Natural killer cell (primary cell): ENCODE measurements around the gene ACTRT2. TPM values are rescaled to one million over a fixed set of nuclear protein-coding genes. Genes with fewer than 3 reads are reported as not detected.

Experiments
- ATAC-seq, 3 donors: fragments of 150-1000 bp in 2 of 3; fragments of 200-7000 bp in 1 of 3; cut with Tn5 transposase; 1 replicate in 1 of 3; 2 replicates in 2 of 3; pipeline ENCODE4 v1.10.0; 2021; ENCODE audit warnings: mild to moderate bottlenecking in 2 of 3, moderate library complexity in 2 of 3
- DNase-seq, 2 donors: peaks; one replicate each; pipeline versions ENCODE4 v3.0.0 to v3.0.0-alpha.2; 2013 to 2021; ENCODE audit warnings: mixed read lengths in 1 of 2
- H3K27ac ChIP-seq: one replicate; pipeline ENCODE4 v1.5.1; 2013; ENCODE audit warnings: mild to moderate bottlenecking, low read length
- H3K27me3 ChIP-seq: one replicate; pipeline ENCODE4 v1.6.1; 2013; ENCODE audit warnings: low read length; ENCODE audit not compliant: control insufficient read depth, insufficient read depth
- H3K36me3 ChIP-seq: one replicate; pipeline ENCODE4 v1.6.1; 2013; ENCODE audit warnings: low read length; ENCODE audit not compliant: control insufficient read depth, insufficient read depth
- H3K4me1 ChIP-seq: one replicate; pipeline ENCODE4 v1.6.1; 2013; ENCODE audit warnings: low read length; ENCODE audit not compliant: control insufficient read depth, insufficient read depth
- H3K4me3 ChIP-seq: one replicate; pipeline ENCODE4 v1.5.1; 2013; ENCODE audit warnings: low read length
- H3K9me3 ChIP-seq: one replicate; pipeline ENCODE4 v1.6.1; 2013; ENCODE audit warnings: low read length; ENCODE audit not compliant: control insufficient read depth, insufficient read depth
- H3K27ac Mint-ChIP-seq, 2 donors: one replicate each; pipeline ENCODE4 v1.8.0; 2022; ENCODE audit warnings: mild to moderate bottlenecking in 2 of 2, mixed read lengths in 2 of 2, moderate library complexity in 1 of 2
- H3K27me3 Mint-ChIP-seq, 2 donors: one replicate each; pipeline ENCODE4 v1.8.0; 2022; ENCODE audit warnings: low read depth in 2 of 2, mixed read lengths in 2 of 2
- H3K36me3 Mint-ChIP-seq: one replicate; pipeline ENCODE4 v1.8.0; 2022; ENCODE audit warnings: mixed read lengths
- H3K4me1 Mint-ChIP-seq, 2 donors: one replicate each; pipeline ENCODE4 v1.8.0; 2022; ENCODE audit warnings: mixed read lengths in 2 of 2
- H3K4me3 Mint-ChIP-seq: one replicate; pipeline ENCODE4 v1.8.0; 2022; ENCODE audit warnings: mild to moderate bottlenecking, moderate library complexity, mixed read lengths
- H3K9me3 Mint-ChIP-seq, 2 donors: one replicate each; pipeline ENCODE4 v1.8.0; 2022; ENCODE audit warnings: mixed read lengths in 2 of 2
- WGBS: methylation state at CpG from one replicate; pipeline ENCODE4 v1.1.7; 2013; ENCODE audit warnings: missing lambda C conversion rate; ENCODE audit not compliant: insufficient coverage; 5-methylcytosine and 5-hydroxymethylcytosine counted together
- intact Hi-C: fragments of 100-400 bp; cut with micrococcal nuclease; formaldehyde crosslinking; loops from one replicate; pipeline ENCODE4 v1.14.2; 2022
- total RNA-seq, 4 donors: library from RNA; stranded (reverse); fragments of 120-200 nt in 1 of 4; gene quantifications; one replicate each; pipeline versions ENCODE4 v1.2.3 to v1.2.4, GENCODE V29; 2013 to 2022
- TF ChIP-seq, protein P1 (sequence below): fragments of 200-600 bp; IDR thresholded peaks from one replicate; pipeline ENCODE4 v1.8.0; 2022; ENCODE audit warnings: antibody characterized with exemption

Gene ACTRT2
- total RNA-seq, 3 donors from 2014 or later (not counting 1 experiment from before 2014, with no cell fraction given) = not detected

DNA sequence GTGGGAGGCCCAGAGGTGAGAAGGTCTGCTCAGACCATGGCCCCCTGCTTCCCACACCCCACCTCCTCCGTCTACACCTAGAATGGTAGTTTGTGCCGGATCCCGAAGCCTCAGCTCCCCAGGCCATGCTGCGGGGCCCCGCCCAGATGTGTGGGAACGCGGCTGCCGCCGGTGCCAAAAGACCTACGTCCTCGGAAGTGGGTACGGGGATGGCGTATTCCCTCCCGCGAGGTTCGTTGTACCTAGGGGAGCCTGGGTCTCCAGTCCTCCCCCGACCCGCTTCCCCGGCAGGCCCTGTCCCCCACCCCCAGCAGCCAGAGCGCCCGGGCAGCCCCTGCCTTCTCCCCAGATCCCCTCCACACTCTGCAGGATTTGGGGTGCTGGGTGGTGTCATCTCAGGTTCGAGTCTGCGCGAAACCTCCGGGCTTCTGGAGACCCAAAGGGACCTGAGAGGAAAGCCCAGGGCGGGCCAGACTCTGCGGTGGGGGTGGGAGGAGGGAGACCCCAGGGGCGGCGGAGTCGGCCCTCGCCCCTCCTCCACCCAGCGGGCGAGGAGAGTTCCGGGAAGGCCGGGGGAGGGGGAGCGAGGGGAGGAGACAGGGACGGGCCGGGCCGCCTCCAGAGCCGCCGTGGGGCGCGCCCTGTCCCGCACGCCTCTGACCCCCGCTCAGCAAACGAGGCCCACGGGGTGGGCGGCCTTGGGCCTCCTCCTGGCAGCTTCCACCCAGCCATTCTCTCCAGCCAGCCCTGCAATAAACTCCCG, 41.5 kb downstream of the ACTRT2 start:
- Histone ChIP-seq H3K4me1 (no peaks in the 10 kb centered on the region), H3K36me3 (no peaks in the 10 kb centered on the region), H3K4me3 (no peak overlapping the region), H3K27ac (no peak overlapping the region), H3K27me3 (no peaks in the 10 kb centered on the region), H3K9me3 (no peaks in the 10 kb centered on the region)
- Mint-ChIP-seq H3K4me3 (no peak overlapping the region), H3K4me1 (no peaks in the 10 kb centered on the region), H3K27ac (no peak overlapping the region), H3K36me3 (no peaks in the 10 kb centered on the region), H3K9me3 (no peaks in the 10 kb centered on the region), H3K27me3 (peaks cover 0 to 20% of the 10 kb centered on the region in 2 donors)
- intact Hi-C loops = no loop called here
- no peak for DNase-seq
- ATAC-seq = no peak
- WGBS = 92% methylated on average over 45 of the region's 50 CpGs
- TF ChIP-seq, protein P1, sequence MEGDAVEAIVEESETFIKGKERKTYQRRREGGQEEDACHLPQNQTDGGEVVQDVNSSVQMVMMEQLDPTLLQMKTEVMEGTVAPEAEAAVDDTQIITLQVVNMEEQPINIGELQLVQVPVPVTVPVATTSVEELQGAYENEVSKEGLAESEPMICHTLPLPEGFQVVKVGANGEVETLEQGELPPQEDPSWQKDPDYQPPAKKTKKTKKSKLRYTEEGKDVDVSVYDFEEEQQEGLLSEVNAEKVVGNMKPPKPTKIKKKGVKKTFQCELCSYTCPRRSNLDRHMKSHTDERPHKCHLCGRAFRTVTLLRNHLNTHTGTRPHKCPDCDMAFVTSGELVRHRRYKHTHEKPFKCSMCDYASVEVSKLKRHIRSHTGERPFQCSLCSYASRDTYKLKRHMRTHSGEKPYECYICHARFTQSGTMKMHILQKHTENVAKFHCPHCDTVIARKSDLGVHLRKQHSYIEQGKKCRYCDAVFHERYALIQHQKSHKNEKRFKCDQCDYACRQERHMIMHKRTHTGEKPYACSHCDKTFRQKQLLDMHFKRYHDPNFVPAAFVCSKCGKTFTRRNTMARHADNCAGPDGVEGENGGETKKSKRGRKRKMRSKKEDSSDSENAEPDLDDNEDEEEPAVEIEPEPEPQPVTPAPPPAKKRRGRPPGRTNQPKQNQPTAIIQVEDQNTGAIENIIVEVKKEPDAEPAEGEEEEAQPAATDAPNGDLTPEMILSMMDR = no peak

DNA sequence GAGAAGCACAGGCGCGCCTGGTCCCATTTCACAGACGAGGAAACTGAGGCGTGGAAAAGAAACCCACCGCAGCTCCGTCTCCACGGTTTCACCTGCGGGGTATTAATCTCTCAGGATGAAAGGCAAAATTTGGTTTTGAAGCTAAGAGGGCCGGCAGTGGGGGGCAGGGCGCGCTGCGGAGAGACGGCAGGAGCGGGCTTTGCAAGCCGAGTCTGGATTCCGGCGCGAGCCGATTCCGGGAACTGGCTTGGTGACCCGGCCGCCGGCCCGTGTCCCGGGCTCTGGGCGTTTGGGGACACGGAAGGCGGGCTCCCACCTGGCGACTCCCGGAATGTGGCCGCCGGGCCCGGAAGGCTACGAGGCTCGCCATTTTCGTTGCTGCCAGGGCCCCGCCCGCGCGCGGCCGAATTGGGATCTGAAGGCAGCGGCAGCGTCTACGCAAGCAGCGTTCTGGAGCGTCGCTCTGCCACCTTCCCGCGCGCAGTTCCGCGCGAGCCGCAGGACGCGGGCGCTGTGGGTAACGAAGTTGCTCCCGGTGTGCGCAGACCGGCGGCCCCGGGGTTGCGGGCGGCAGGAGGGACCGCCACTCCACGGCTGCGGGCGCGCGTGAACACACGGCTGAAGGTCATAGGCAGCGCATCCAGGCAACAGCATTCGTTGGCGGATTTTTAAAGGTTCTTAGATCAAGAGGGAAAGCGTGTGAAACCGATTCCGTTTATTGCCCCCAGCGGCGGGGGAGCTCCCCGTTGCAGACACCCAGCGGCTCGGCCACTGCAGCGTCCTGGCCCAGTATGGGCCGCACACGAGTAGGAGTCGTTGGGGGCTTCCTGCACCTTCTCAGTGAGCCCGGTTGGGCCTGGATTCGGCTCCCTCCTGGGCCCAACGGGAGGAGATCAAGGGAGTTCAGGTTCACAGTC, 42.4 kb downstream of the ACTRT2 start:
- Mint-ChIP-seq H3K27ac (no peak overlapping the region), H3K9me3 (no peaks in the 10 kb centered on the region), H3K4me3 (no peak overlapping the region), H3K27me3 (peaks cover 0 to 14% of the 10 kb centered on the region in 2 donors), H3K4me1 (no peaks in the 10 kb centered on the region), H3K36me3 (no peaks in the 10 kb centered on the region)
- Histone ChIP-seq H3K27me3 (no peaks in the 10 kb centered on the region), H3K4me3 (no peak overlapping the region), H3K27ac (no peak overlapping the region), H3K4me1 (no peaks in the 10 kb centered on the region), H3K9me3 (no peaks in the 10 kb centered on the region), H3K36me3 (no peaks in the 10 kb centered on the region)
- 95% methylated on average over 91 of the region's 91 CpGs for WGBS
- TF ChIP-seq, protein P1 = no peak
- DNase-seq = no peak
- ATAC-seq = no peak
- intact Hi-C loops = no loop called here

DNA sequence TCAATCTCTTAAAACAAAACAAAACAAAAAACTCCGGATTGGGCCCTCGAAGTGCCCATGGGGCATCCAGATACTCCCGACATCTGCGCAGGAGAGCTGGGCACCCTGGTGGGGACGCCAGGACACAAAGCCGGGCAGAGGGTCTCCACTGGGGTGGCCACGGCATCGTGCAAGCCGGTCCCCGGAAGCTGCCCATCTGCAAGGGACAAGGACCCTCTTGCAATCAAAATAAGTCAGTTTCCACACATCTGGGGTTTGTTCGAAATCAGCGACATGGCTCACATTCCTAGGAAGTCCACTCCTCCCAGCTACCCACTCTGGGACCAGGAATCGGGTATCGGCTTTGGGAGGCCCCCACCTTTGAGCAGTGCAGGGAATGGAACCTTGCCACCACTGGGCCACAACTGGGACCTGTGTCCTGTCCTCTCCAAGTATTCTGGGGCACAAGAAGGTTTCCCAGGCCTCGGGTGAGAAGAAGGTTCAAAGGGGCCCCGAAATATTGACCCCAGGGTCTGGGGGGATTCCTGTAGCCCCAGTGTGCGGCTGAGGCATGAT, 43.1 kb downstream of the ACTRT2 start:
- Mint-ChIP-seq H3K36me3 (no peaks in the 10 kb centered on the region), H3K4me3 (no peak overlapping the region), H3K27me3 (peaks cover 0 to 13% of the 10 kb centered on the region in 2 donors), H3K9me3 (no peaks in the 10 kb centered on the region), H3K4me1 (no peaks in the 10 kb centered on the region), H3K27ac (no peak overlapping the region)
- no peak overlapping the region for H3K4me3 ChIP-seq
- no peak for ATAC-seq
- intact Hi-C loops = no loop called here
- H3K4me1 ChIP-seq = peaks cover 3% of the 10 kb centered on the region
- 90% methylated on average over 17 of the region's 17 CpGs for WGBS
- TF ChIP-seq, protein P1 = no peak
- no peaks in the 10 kb centered on the region for H3K27me3 ChIP-seq
- H3K36me3 ChIP-seq = no peaks in the 10 kb centered on the region
- no peak overlapping the region for H3K27ac ChIP-seq
- no peaks in the 10 kb centered on the region for H3K9me3 ChIP-seq
- no peak for DNase-seq
